ENCODE results near the gene MYH7B. TPM values are rescaled to one million over a fixed set of nuclear protein-coding genes. Genes with fewer than 3 reads are reported as not detected.

MYH7B gene
- total RNA-seq, 1 experiment from 2014 or later, result 0.34 TPM

DNA sequence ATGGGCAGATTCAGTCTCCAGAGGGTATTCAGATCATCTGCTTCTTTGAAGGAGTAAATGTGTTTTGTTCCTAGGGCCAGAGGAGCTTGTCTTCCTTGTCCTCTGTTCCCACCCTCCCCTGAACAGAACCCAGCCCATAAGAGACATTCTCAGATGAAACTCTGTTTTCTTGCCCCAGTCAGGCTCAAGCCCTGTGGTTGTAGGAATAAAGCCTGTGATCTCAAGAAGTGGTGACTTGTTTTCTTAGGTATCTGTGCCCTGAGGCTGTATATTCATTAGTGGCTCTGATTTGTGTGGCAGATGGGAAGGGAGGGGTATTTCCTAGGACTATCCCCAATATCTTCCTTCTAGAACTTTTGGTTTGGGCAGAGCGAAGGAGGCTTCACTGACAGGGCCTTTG is 27.9 kb upstream of the MYH7B start:
- H3K27ac ChIP-seq (ENCODE audit: low read depth, low read length, poor library complexity, severe bottlenecking), result no peak overlapping the region
- no peak for TF ChIP-seq EZH2 (IDR thresholded peaks at IDR 0.05; ENCODE audit: borderline replicate concordance, low read depth, low read length, poor library complexity, severe bottlenecking)
- TF ChIP-seq, protein P1, sequence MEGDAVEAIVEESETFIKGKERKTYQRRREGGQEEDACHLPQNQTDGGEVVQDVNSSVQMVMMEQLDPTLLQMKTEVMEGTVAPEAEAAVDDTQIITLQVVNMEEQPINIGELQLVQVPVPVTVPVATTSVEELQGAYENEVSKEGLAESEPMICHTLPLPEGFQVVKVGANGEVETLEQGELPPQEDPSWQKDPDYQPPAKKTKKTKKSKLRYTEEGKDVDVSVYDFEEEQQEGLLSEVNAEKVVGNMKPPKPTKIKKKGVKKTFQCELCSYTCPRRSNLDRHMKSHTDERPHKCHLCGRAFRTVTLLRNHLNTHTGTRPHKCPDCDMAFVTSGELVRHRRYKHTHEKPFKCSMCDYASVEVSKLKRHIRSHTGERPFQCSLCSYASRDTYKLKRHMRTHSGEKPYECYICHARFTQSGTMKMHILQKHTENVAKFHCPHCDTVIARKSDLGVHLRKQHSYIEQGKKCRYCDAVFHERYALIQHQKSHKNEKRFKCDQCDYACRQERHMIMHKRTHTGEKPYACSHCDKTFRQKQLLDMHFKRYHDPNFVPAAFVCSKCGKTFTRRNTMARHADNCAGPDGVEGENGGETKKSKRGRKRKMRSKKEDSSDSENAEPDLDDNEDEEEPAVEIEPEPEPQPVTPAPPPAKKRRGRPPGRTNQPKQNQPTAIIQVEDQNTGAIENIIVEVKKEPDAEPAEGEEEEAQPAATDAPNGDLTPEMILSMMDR (conservative IDR thresholded peaks at IDR 0.05; ENCODE audit: low read depth, low read length), result no peak
- H3K27me3 ChIP-seq (replicated peaks; ENCODE audit: insufficient read depth, low read depth, low read length, poor library complexity), result no peaks in the 10 kb centered on the region
- DNase-seq (ENCODE audit: low spot score), result no peak
- BruUV-seq (replicated peaks), result no TSS peak
- ChIA-PET POLR2A (ENCODE audit: low non-redundant PET) (no interaction called here), CTCF (no interaction called here)
- intact Hi-C loops (cut with micrococcal nuclease; ENCODE audit: unreplicated experiment), result no loop called here
- H3K9me3 ChIP-seq (ENCODE audit: low read depth, low read length, poor library complexity, severe bottlenecking), result no peaks in the 10 kb centered on the region
- peaks cover 4% of the 10 kb centered on the region for H3K4me1 ChIP-seq (ENCODE audit: insufficient read depth, low read length, poor library complexity, severe bottlenecking)
- no peak overlapping the region for H3K4me3 ChIP-seq (ENCODE audit: low read depth, low read length, poor library complexity, severe bottlenecking)
- peaks cover 74% of the 10 kb centered on the region for H3K36me3 ChIP-seq (ENCODE audit: insufficient read depth, low read length, poor library complexity, severe bottlenecking)

DNA sequence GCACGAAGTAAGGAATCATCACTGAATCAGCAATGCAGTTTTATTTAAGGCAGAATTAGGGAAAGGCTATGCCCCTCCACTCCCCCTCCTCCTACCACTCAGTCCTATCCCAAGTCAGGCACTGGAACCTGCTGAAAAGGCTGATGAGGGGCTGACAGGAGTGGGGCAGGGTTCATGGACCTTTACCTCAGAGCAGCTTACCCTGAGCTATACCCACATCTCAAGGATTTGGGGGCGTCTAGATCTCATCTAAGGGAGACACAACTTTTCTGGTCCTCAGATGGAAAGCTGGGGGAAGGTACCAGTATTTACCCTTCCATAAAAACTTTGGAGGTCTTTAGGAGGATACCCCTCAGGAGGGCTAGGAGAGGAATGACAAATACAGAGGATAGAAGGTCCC is 27.3 kb upstream of the MYH7B start:
- no peak overlapping the region for H3K4me3 ChIP-seq (ENCODE audit: low read depth, low read length, poor library complexity, severe bottlenecking)
- CTCF ChIA-PET, result no interaction called here
- H3K36me3 ChIP-seq (ENCODE audit: insufficient read depth, low read length, poor library complexity, severe bottlenecking), result peaks cover 67% of the 10 kb centered on the region
- H3K4me1 ChIP-seq (ENCODE audit: insufficient read depth, low read length, poor library complexity, severe bottlenecking), result peaks cover 4% of the 10 kb centered on the region
- H3K27ac ChIP-seq (ENCODE audit: low read depth, low read length, poor library complexity, severe bottlenecking), result no peak overlapping the region
- POLR2A ChIA-PET (ENCODE audit: low non-redundant PET), result no interaction called here
- H3K27me3 ChIP-seq (replicated peaks; ENCODE audit: insufficient read depth, low read depth, low read length, poor library complexity), result no peaks in the 10 kb centered on the region
- TF ChIP-seq, protein P1 (conservative IDR thresholded peaks at IDR 0.05; ENCODE audit: low read depth, low read length), result no peak
- TF ChIP-seq EZH2 (IDR thresholded peaks at IDR 0.05; ENCODE audit: borderline replicate concordance, low read depth, low read length, poor library complexity, severe bottlenecking), result no peak
- H3K9me3 ChIP-seq (ENCODE audit: low read depth, low read length, poor library complexity, severe bottlenecking), result no peaks in the 10 kb centered on the region
- no peak for DNase-seq (ENCODE audit: low spot score)
- BruUV-seq (replicated peaks), result no TSS peak
- intact Hi-C loops (cut with micrococcal nuclease; ENCODE audit: unreplicated experiment), result no loop called here

DNA sequence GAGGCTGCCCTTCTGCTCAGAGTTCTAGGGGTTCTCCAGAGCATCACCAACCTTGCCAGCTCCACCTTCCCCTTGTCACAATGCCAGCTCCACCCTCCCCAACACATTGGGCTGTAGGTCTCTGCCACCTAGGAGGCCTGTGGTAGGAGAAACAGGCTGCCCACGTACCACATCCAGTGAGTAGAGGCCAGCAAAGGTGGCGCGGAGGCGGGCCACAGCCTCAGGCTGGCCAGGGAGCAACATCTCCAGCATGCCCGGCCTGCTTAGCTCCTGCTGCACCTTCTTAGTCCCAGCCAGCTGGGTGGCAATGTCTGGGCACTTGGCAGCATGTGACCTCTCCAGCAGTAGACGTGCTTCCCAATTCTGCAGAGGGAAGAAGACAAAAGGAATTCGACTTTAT is 23.9 kb upstream of the MYH7B start:
- Histone ChIP-seq H3K9me3 (ENCODE audit: low read depth, low read length, poor library complexity, severe bottlenecking) (no peaks in the 10 kb centered on the region), H3K27ac (ENCODE audit: low read depth, low read length, poor library complexity, severe bottlenecking) (no peak overlapping the region), H3K27me3 (replicated peaks; ENCODE audit: insufficient read depth, low read depth, low read length, poor library complexity) (no peaks in the 10 kb centered on the region), H3K4me3 (ENCODE audit: low read depth, low read length, poor library complexity, severe bottlenecking) (no peak overlapping the region), H3K4me1 (ENCODE audit: insufficient read depth, low read length, poor library complexity, severe bottlenecking) (no peaks in the 10 kb centered on the region), H3K36me3 (ENCODE audit: insufficient read depth, low read length, poor library complexity, severe bottlenecking) (peaks cover 39% of the 10 kb centered on the region)
- ChIA-PET CTCF (no interaction called here), POLR2A (ENCODE audit: low non-redundant PET) (no interaction called here)
- TF ChIP-seq, protein P1 (conservative IDR thresholded peaks at IDR 0.05; ENCODE audit: low read depth, low read length), result no peak
- TF ChIP-seq EZH2 (IDR thresholded peaks at IDR 0.05; ENCODE audit: borderline replicate concordance, low read depth, low read length, poor library complexity, severe bottlenecking), result no peak
- intact Hi-C loops (cut with micrococcal nuclease; ENCODE audit: unreplicated experiment), result no loop called here
- DNase-seq (ENCODE audit: low spot score), result no peak
- no TSS peak for BruUV-seq (replicated peaks)
